ENCODE data around the gene UBE2I.

UBE2I gene

DNA sequence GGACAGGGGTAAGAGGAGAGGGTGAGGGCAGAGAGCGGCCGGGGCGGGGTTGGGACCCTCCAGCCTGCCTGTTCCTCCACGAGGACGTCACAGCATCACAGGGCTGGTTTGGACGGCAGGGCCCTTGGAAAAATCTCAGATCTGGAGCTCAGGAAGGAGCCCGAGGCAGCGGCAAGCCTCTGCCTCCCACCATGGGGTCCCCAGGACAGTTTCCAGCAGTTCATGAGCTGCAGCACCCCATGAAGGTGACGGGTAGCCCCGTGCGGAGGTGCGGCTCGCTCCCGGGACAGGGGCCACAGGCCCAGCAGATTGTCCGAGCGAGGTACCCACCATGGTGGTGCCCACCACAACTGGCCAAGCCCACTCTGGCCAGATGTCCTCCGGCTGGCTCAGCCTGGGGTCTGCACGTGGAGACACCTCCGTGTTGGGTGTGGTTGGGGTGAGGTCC is 32.3 kb upstream of the UBE2I start:
- no peak for DNase-seq

DNA sequence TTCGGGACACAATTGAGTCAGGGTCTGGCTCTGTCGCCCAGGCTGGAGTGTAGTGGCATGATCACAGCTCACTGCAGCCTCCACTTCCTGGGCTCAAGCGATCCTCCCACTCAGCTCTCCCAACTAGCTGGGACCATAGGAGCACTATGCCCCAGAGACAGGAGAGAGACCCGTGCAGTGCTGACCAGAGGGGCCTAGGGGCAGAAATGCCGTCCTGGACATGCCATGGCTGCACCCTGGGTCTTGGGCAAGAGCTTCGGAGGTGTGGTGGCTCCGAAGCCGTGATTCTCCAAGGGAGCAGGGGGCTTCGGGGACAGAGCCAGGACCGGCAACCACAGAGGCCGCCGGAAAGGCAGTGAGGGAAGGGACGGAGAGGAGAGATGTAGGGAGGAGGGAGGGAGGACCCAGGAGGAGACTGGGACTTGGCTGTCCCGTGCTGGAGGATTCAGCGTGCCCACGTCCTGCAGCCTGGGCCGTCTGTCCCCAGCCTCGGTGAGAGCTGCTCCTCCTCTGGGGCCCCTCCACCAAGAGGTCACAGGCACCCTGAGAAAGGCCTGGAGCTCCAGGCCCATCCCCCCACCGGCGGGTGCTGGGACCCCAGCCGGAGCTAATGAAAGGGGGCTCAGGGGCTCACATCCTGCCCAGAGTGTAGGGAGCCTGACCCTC is 31.7 kb upstream of the UBE2I start:
- no peak for DNase-seq

DNA sequence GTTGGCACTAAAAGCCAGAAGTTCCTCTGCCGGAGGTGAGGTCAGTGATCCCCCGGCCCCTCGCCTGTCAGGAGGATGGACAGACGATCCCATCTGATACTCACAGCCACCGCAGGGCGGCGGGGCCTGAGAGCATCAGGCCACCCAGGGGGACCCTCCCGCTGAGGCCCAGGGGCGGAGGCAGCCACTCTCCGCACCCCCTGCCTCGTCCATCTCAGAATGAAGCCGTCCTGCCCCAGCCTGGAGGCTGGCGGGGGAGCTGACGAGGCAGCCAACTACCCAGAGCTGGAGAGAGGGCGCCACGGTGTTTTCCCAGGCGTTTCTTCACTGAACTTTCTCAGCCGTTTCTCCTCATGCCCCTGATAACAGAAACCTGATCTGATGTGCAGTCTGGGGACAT is 31.0 kb upstream of the UBE2I start:
- no peak for DNase-seq

DNA sequence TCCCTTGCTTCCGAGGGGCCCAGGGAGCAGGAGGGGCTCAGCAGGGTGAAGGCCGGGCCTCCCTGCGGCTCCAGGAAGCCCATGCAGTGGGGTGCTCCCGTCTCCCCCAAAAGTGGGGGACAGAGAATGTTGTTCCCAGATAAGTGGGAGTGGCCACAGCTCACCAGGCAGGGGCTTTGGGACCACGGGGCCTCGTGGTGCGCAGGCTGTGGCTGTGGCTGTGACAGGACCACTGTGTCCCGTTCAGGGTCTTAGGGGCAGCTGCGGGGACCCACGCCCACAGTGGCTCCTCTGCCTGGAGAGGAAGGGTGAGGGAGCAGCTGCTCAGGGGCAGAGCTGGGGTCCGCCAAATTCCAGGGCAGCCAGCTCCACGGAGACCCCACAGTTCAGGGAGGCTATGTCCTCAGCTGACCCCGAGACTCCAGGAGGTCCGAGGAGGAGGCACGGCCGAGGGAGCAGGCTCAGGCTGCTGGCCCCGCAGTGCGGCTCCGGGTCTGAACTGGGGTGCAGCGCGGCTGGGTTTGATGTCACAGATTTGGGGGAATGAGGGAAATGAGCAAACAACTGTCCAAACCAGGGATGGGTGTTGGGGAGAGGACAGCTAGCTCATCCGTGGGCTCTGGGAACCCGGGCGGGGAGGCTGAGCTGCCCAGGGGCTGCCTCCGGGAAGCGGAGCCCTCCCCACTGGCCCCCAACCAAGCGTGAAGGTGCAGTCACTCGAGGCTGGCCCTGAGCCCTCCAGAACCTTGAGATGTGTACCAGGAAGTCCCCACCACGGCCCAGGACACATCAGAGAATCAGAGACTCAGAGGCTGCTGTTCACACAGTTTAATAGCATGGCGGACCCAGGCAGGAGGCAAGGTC is 30.1 kb upstream of the UBE2I start:
- DNase-seq = no peak

DNA sequence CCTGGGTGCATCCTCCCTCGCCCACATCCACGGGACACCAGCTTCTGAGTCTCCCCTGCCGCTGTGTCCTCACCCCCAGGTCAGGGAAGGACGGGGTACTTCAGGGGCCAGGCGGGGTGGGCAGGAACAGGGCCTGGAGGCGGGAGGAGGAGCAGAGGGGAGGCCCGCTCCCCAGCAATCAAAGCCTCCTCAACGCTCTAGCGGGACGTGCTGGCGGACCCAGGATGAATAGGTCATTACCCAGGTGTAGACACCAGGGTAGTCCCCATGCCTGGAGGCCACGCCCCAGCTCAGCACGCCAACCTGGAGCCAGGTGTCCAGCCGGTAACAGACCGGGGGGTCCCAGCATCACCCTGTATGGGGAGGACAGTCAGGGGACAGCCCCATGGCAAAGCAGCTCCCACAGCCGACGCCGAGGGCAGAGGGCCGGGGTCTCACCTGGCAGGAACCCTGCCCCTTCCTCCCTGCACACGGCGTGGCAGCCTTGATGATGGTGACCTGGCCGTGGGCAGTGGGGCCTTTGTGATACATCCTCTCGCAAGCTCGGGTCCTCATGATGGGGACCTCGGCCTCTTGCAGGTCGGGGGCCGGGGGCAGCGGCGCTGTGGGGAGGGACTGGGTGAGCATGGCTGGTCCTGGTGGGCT is 29.4 kb upstream of the UBE2I start:
- no peak for DNase-seq

DNA sequence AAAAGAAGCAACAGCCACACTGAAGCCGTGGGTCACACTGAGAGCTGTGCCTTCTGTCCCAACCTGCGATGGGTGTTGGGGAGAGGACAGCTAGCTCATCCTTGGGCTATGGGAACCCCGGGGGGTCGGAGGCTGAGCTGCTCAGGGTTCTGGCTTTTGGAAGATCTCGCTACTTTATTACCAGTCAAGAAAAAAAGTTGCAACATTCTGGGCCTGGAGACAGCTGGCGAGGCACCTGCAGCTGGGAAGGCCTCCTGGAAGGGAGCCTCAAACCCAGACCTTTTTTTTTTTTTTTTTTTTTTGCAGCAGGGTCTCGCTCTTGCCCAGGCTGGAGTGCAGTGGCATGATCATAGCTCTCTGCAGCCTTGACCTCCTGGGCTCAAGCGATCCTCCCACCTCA is 28.7 kb upstream of the UBE2I start:
- DNase-seq = no peak

DNA sequence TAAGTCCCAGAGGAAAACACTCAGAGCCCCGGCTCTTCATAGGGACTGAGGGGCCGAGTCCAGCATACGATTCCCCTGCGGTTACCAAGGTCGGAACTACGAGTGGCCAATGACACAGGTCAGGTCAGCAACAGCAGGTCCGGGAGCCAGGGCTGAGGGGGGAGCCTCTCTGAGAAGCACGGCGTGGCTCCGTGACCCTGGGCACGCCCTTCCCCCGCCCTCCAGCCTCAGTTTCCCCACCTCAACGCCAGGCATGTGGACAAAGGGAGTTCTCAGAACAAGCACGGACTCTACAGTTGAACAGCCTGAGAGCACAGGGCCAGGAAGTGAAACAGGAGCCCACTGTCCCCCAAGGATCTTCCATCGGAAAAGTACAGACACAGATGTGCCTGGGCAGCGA is 27.9 kb upstream of the UBE2I start:
- DNase-seq = no peak

DNA sequence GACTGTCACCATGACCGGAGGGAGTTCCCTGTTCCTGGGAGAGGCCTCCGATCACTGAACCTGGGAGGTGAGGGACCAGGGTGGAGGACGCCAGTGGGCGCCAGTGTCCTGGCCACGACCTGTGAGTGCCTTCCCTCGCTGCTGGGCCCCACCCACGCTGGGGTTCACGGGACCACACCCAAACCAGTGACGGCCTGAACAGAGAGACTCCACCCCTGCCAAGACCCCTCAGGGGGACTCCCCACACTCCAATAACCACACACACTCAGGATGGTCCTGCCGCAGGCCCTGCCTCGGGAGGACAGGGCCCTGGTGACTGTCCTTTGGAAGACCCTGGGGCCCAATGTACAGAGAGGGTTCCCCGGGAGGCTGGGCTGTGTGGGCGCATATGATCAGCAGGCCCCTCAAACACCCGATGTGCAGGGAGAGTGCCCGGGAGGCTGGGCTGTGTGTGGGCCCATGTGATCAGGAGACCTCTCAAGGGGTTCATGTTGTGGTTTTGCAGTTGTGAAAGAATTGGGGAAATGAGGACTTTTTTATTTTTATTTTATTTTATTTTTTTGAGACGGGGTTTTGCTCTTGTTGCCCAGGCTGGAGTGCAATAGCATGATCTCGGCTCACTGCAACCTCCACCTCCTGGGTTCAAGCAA is 27.0 kb upstream of the UBE2I start:
- DNase-seq = no peak

DNA sequence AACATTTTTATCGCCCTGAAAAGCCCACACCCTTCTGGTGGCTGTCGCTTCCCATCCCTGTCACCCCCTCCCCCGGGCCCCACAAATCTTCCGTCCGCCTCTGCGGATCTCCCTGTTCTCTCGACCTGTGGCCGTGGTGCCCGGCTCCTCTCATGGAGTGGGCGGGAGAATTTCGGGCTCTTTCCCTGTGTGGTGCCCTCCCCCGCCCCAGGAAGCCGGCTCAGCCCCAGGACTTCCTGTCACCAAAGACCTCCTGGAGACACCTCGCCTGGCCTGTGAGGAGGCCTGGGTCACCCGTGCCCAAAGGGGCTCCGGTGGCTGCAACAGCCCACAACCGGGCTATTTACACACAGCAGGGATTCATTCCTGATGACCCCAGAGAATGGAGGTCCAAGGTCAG is 26.1 kb upstream of the UBE2I start:
- no peak for DNase-seq

DNA sequence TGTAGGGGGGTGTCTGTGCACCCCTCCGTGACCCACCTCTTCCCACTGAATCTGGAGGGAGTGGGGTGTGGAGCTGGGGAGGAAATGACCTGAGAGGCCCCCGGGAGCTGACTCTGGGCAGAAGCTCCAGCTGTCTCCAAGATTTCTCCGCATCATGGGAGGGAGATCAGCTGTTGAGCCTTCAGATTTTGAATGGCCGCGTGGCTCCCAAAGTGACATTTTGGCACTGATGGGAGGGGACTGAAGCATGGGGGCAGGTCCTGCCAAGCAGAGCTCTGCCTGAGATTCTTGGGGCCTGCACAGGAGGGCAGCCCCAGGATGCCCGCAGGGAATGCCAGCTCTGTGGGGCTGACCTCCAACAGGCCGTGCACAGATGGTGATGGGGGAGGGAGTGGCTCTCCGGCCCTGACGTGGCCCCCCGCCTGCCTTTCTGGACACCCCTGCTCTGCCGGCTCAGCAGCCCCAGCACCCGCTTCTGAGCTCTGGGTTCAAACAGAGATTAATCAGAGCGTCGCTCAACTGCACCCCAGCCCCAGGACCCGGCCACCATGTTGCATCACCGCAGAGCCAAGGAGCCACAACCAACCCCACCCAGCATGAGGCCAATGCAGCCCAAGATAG is 25.3 kb upstream of the UBE2I start:
- no peak for DNase-seq

DNA sequence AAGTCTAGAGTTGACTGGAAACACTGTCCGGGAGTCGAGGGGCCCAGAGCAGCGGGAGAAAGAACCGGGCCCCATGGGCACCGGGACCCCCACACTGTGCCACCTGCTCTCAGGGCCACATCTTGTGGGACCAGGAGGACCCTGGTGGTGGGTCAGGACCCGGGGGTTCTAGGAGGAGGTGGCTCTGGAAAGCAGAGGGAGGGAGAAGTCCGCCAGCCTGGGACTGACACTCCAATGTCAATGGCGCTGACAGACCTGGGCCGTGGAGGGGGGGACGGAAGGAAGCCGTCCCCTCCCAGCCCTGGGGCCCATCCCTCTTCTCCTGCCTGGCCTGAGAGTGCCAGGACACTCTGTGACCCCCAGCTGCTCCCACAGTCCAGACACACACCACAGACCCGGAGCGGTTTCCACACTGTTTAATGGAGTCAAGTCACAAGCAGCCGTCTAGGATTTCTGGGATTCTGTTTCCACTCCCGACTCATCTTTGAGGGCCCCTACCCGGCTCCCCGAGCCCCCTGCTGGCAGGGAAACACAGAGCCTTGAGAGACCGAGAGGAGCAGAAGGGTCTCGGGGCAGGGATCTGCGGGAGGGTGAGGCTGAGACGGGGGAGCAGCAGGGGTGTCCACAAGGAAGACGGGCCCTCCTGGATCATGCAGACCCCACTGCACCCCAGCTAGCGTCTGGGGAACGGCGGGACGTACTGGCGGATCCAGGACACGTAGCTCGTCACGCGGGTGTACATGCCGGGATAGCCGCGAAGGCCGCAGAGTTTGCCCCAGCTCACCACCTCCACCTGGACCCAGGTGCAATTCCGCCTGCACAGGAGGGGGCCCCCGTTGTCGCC is 23.5 kb upstream of the UBE2I start:
- no peak for DNase-seq

DNA sequence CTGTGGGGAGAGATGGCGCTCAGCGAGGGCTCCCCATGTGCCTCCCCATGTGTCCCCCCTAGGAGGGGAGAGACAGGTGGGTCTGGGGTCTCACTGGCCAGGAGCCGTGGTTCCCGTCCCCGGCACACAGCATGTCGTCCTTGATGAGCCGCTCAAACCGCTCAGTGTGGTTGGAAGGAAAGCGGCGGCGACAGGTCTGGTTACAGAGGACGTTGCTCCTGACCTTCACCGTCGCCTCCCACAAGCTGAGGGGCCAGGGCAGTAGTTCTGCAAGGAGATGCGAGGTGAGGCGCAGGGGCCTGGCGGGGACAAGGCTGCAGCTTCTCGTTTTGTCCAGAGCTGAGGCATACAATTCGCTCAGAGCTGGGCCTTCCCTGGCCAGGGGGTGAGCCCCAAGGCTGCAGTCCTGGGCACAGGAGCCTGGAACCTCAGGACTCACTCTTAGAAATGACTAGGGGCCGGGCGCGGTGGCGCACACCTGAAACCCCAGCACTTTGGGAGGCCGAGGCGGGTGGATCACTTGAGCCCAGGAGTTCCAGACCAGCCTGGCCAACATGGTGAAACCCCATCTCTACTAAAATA is 22.8 kb upstream of the UBE2I start:
- no peak for DNase-seq

DNA sequence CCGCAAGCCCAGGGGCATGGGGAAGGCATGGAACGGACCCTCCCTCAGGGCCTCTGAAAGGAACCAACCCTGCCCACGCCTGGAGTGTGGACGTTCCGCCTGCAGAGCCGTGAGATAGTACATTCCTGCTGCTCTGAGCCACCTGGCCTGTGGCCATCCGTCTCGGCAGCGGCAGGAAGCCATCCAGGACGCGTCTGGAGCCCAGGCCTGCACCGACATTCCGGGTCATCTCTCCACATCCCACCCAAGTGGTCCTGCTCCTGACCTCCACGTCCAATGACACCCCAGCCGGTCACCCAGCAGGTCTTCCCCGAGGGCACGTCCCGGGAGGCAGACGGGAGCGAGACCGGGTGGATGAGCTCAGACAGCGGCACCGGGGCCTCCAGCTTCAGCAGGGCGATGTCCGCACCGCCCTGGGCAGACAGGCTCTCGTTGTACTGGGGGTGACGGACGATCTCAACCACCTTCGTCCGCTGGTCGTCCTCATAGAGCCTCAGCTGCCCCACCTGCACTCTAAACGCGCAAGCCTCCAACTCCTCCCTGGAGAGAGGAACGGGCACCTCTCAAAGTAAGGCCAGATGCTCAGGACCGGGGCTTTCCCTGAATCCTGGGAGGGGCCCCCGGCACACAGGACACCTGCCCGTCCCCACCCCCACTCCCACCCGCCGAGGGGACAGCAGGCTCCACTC is 21.3 kb upstream of the UBE2I start:
- no peak for DNase-seq

DNA sequence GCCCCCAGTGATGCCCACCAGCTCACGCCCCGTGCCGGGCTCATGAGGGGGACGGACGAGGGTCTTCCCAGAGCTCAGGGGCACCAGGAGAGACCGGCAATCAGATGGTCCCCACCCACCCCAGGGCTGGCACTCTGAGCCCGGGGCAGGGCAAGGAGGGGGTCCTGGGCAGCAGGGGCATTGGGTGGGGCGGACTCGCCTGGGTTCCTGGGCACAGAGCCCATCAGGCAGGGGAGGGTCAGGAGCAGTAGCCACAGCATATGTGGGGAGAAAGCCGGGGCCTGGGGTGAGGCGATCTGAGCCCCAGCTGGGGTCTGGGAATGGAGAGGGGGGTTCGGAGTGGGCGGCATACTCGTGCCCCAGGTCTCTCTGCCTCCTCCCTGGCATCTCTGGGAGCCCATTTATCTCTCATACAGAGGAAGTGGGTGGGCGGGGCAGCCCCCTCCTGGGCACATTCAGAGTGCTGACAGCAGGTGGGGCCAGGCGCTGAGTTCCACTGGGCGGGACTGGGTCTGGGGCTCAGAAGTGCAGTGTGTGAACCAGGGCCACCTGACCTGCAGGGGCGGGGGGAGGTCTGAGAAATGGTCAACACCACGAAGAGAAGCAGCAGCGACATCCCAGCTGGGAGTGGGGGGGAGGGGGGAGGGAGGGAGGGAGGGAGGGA is 20.5 kb upstream of the UBE2I start:
- no peak for DNase-seq

DNA sequence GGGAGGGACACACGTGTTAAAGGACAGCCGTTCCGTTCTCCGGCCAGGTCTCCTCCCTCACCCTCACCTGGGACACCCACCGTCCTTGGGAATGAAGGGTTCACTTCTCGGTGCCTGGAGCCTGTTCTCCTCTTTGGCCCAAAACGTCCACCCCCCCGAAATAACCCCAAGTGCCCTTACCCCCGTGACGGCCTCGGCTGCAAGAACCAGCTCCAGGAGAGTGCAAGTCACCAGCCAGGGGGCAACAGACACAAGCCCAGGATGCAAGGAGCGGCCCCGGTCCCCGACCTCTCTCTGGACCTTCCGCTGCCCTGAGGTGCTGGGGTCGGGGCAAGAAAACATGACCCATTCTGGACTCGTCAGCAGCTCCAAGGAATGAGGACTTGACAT is 20.0 kb upstream of the UBE2I start:
- no peak for DNase-seq

DNA sequence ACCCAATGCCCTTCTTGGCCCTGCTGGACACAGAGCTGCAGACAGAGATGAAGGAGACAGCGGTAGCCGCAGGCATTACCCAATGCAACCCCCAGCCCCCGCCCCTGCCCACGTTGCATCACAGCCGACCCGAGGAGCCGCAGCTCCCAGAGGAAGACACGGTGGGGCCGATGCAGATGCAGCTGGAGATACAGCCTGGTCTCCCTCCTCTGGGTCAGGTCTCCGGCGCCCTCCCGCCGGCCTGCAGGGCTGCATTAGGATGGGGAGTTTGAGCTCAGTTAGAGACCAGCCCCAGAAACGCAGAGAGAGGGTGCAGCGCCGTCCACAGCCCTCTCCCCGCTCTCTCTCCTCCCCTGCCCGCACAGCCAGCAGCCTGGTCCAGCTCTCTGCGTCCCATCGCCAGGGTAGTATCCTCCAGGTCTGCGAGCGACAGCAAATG is 19.4 kb upstream of the UBE2I start:
- DNase-seq = no peak

DNA sequence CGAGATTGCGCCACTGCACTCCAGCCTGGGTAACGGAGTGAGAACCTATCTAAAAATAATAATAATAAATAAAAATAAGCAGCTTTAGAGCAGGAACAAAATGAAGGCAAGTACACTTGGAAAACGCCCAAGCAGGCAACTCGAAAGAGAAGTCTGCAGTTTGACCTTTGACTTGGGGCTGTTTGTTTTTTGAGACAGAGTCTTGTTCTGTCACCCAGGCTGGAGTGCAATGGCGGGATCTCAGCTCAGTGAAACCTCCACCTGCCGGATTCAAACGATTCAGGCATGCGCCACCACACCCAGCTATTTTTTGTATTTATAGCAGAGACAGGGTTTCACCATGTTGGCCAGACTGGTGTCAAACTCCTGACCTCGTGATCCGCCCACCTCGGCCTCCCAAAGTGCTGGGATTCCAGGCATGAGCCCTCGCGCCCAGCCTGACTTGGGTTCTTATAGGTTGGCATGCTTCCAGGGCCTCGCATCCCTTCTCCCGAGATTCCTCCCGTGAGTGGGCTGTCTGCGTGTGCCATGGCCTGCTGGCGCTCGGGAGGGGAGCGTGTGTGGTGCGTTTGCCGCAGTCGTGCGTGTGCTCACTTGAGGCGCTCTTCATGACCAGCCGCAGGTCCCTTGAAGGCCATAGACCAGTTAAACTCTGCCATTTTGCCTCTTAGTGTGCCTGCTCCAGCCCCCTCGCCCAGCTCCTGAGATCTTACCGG is 18.4 kb upstream of the UBE2I start:
- no peak for DNase-seq

DNA sequence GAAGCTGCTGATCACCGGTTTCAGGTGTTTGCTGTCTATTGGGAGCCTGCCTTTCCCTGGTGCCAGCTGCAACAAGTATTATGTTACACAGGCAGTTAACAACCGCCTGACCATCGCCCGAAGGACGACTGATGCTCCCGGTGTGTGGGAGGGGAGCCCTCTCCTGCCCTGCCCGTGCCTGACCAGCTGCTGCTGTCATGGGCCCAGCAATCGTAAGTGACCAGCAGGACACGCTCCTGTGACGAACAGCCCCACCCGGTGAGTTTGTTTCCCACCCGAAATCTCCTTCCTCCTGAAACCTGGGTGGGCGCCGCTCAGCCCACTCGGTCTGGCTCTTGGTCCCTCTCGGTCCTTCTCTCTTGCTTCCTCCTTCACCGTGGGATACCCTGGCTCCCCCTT is 17.9 kb upstream of the UBE2I start:
- DNase-seq = no peak
